Germinal center (tissue), 1 donor: ENCODE results near the gene CASQ2.

ENCODE experiments used
- DNase-seq: peaks from one replicate; pipeline ENCODE4 v3.0.0; 2012; ENCODE audit warnings: mixed read lengths, low spot score

The CASQ2 gene

GRCh38 chr1:115661157-115661556 is 107.4 kb downstream of the CASQ2 start:
- no peak for DNase-seq

GRCh38 chr1:115660151-115660550 is 108.4 kb downstream of the CASQ2 start:
- no peak for DNase-seq

GRCh38 chr1:115658646-115659045 is 109.9 kb downstream of the CASQ2 start:
- no peak for DNase-seq

DNA sequence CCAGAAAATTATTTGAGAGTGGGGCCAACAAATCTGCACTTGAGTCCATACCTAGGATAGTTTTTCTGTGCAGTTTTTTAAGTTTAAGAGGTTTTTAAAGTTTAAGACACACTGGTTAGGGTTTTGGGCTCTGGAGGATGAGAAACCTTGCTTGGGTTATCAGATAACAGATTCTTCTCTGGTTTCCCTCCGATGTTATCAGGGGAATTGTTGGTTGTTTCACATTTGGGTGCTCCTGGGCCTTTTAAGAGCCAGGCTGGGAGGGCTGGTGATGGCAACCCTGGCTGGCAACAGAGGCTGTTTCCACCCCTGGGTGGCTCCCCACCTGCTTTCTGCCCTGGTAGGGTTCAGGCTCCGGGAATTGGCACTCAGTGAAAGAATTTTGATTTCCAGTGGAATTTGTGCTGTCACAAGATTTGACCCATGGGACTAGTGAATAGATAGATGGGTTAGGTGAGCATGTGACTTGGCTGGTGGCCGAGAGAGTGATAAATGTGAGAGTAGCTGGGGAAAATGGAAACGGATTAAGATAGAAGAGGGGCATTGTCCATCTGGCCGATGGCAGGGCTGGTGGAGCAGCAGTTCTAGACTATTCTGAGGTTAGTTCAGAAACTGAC is 111.9 kb downstream of the CASQ2 start:
- no peak for DNase-seq

DNA sequence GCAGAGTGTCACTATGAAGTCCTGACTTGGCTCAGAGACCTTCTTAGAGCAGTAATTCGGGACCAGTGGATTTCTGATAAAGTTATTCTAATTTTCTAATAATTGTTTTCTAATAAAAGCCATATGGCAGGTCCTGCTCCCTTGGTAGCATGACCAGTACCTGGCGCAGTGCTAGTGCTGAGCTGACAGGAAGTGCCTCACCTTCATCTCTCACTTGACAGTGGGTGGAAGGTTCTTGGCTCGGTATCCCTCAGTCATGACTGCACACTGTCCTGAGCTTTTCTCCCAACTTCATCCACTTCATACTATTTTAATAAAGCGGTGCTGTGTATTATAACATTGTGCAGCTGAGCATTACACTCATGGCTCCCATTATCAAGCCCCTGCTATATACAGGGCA is 112.6 kb downstream of the CASQ2 start:
- no peak for DNase-seq

DNA sequence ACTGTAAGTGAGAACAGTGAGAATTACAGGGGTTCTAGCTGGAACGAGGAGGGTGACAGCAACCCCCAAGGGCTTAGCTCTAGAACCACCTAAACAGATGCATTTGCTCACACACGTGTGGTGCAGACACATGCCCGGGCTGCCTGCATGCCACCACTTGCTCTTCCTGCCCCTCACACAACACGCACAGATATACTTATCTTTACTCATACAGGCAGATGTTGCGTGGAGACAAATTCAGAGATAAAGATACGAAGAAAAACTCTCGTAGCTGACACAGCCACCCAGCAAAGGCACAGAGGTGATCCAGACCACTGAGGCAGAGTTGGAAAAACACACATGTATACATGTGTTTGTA is 113.2 kb downstream of the CASQ2 start:
- no peak for DNase-seq

GRCh38 chr1:115654663-115655305 is 113.7 kb downstream of the CASQ2 start:
- no peak for DNase-seq

DNA sequence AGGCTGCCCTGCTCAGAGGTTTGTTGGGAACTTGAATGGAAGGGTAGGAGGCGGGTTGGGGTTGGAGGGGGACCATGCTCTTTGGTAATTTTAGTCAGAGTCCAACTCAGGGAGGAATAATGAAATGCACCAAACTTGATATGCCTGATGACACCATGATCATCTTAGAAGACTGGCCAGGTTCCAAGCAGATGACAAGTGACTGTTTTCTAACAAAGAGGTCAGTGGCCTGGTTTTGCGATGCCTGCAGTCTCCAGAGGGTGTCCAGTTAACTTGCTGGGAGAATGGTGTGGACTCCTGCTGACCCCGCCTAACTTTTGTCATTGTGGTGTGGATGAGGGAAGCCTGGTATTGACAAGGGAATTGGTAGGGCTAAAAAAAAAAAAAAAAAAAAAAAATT is 114.4 kb downstream of the CASQ2 start:
- no peak for DNase-seq

GRCh38 chr1:115652236-115652788 is 116.2 kb downstream of the CASQ2 start:
- no peak for DNase-seq

DNA sequence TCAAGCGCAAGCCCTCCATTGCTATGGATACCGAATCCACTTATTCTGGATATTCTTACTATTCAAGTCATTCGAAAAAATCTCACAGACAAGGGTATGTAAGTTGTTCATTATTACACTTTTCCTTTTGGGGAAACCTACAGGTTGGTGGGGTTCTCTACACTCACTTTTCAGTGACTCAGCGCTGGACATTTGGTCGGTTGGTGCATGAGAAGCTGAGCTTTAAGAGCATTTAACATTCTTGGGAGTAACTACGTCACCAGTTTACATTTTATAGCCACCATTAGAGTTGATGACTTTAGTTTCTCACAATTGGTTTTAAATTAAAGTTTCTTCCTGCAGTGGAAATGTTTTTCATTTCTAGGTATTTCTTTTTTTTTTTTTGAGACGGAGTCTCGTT is 117.1 kb downstream of the CASQ2 start:
- DNase-seq = no peak

GRCh38 chr1:115650961-115651360 is 117.6 kb downstream of the CASQ2 start:
- DNase-seq = no peak
